Ramos (cell line): ENCODE data around the gene RRP36.
"Not testable (repeated sequence)": the region's sequence is repeated elsewhere in the genome, so short reads cannot be mapped to it uniquely, and the experiment has no call there.

ENCODE experiments used
- in situ Hi-C: fragments of 300-500 bp; cut with MboI; formaldehyde crosslinking; loops from one replicate; pipeline ENCODE4 v1.14.3; 2022; ENCODE audit warnings: low sequenced_read_pairs; ENCODE audit not compliant: unreplicated experiment

Gene RRP36

GRCh38 chr6:43035495-43036194, 14.2 kb downstream of the RRP36 start:
- in situ Hi-C loops: no loop called here

- in situ Hi-C loops: no loop called here
These were observed 15.3 kb downstream of the RRP36 start for GRCh38 chr6:43036712-43037111.

GRCh38 chr6:43037197-43037596, 15.8 kb downstream of the RRP36 start:
- in situ Hi-C loops: no loop called here

- in situ Hi-C loops: no loop called here
These were observed 16.3 kb downstream of the RRP36 start for GRCh38 chr6:43037706-43038105.

- in situ Hi-C loops: no loop called here
These were observed 17.3 kb downstream of the RRP36 start for GRCh38 chr6:43038727-43039126.

- in situ Hi-C loops: no loop called here
These were observed 19.3 kb downstream of the RRP36 start for GRCh38 chr6:43040542-43041257.

GRCh38 chr6:43041475-43041874, 20.1 kb downstream of the RRP36 start:
- in situ Hi-C loops: not testable (repeated sequence)

- in situ Hi-C loops: no loop called here
These were observed 21.9 kb downstream of the RRP36 start for GRCh38 chr6:43043310-43043709.

- in situ Hi-C loops: no loop called here
These were observed 24.0 kb downstream of the RRP36 start for GRCh38 chr6:43045371-43045930.

- in situ Hi-C loops: no loop called here
These were observed 26.6 kb downstream of the RRP36 start for GRCh38 chr6:43047998-43048397.

GRCh38 chr6:43050981-43051380, 29.6 kb downstream of the RRP36 start:
- in situ Hi-C loops: no loop called here

GRCh38 chr6:43052225-43052841, 30.9 kb downstream of the RRP36 start:
- in situ Hi-C loops: no loop called here

GRCh38 chr6:43052842-43053544, 31.6 kb downstream of the RRP36 start:
- in situ Hi-C loops: no loop called here

GRCh38 chr6:43053545-43054205, 32.3 kb downstream of the RRP36 start, which contains the start of gene CUL7:
TSS of gene CUL7 (minus strand) at chr6:43053851. CDS start at chr6:43052788, 1,063 bp downstream.
- in situ Hi-C loops: no loop called here

- in situ Hi-C loops: no loop called here
These were observed 33.0 kb downstream of the RRP36 start for GRCh38 chr6:43054206-43054943.

GRCh38 chr6:43055966-43056365, 34.5 kb downstream of the RRP36 start:
- in situ Hi-C loops: no loop called here

- in situ Hi-C loops: no loop called here
These were observed 37.1 kb downstream of the RRP36 start for GRCh38 chr6:43058531-43058930.

GRCh38 chr6:43059168-43060033, 38.0 kb downstream of the RRP36 start, which contains the start of the genes KLC4 and MRPL2:
TSS of gene KLC4 (plus strand) at chr6:43059631. CDS start at chr6:43061336, 1,705 bp downstream.
TSS of gene MRPL2 (minus strand) at chr6:43059434. CDS start at chr6:43059381, 53 bp downstream.
- in situ Hi-C loops: no loop called here
